Tibial artery (tissue), 4 donors: Measurements from ENCODE around the gene KCNE3.

Source experiments
- DNase-seq, 2 donors: peaks; one replicate each; pipeline ENCODE4 v3.0.0-alpha.2; 2019
- H3K27ac ChIP-seq, 2 donors: fragments of 200-600 bp; sonication (generic) in 1 of 2; 1 replicate in 1 of 2; 2 replicates in 1 of 2; pipeline ENCODE4 v1.5.1; 2018 to 2019; ENCODE audit warnings: mild to moderate bottlenecking in 1 of 2
- H3K27me3 ChIP-seq, 2 donors: fragments of 200-600 bp; sonication (generic) in 1 of 2; one replicate each; pipeline versions ENCODE4 v1.5.1 to v1.6.0; 2016 to 2019
- H3K36me3 ChIP-seq, 3 donors: fragments of 200-600 bp; sonication (generic) in 2 of 3; one replicate each; pipeline ENCODE4 v1.5.1; 2016 to 2019; ENCODE audit warnings: mild to moderate bottlenecking in 2 of 3
- H3K4me1 ChIP-seq, 4 donors: fragments of 200-600 bp; sonication (generic) in 2 of 4; 1 replicate in 3 of 4; 2 replicates in 1 of 4; pipeline ENCODE4 v1.5.1; 2016 to 2019
- H3K4me3 ChIP-seq, 2 donors: fragments of 200-600 bp; sonication (generic) in 1 of 2; 1 replicate in 1 of 2; 2 replicates in 1 of 2; pipeline ENCODE4 v1.5.1; 2018 to 2019; ENCODE audit warnings: mild to moderate bottlenecking in 2 of 2
- H3K9me3 ChIP-seq, 3 donors: fragments of 200-600 bp; sonication (generic) in 1 of 3; one replicate each; pipeline ENCODE4 v1.5.1; 2016 to 2019
- CTCF ChIP-seq, 2 experiments: fragments of 200-600 bp in 1 of 2; fragments of 450-650 bp in 1 of 2; IDR thresholded peaks; one replicate each; pipeline ENCODE4 v1.5.1; 2017 to 2019; ENCODE audit warnings: antibody characterized with exemption in 2 of 2, mild to moderate bottlenecking in 1 of 2, moderate library complexity in 1 of 2
- intact Hi-C: fragments of 100-400 bp; cut with DNase I; formaldehyde crosslinking; loops from one replicate; pipeline ENCODE4 v1.15.0; 2023; ENCODE audit warnings: low total_unique reads

Gene KCNE3

GRCh38 chr11:74449369-74449931 lies 17.9 kb downstream of the KCNE3 start:
- DNase-seq, result peak in 1 of 2 donors; percentile 29
- Histone ChIP-seq H3K4me3 (no peak overlapping the region), H3K4me1 (peaks cover 0 to 2% (median 0%) of the 10 kb centered on the region in 4 donors), H3K36me3 (no peaks in the 10 kb centered on the region), H3K27ac (no peak overlapping the region), H3K9me3 (no peaks in the 10 kb centered on the region), H3K27me3 (peaks cover 0 to 7% of the 10 kb centered on the region in 2 donors)
- intact Hi-C loops, result loop anchor here (2.0 to 5.0 kb wide), 2 partner anchors 61 to 192 kb away; no protein-coding TSS in a partner anchor
- peak; percentile 60 to 86 for TF ChIP-seq CTCF (IDR thresholded peaks at IDR 0.05)

GRCh38 chr11:74447720-74448119 lies 19.6 kb downstream of the KCNE3 start:
- intact Hi-C loops, result loop anchor here (2.0 to 5.0 kb wide), 2 partner anchors 59 to 190 kb away; no protein-coding TSS in a partner anchor

GRCh38 chr11:74446532-74446938 lies 20.8 kb downstream of the KCNE3 start:
- H3K36me3 ChIP-seq, result no peaks in the 10 kb centered on the region
- no peak for DNase-seq
- TF ChIP-seq CTCF (IDR thresholded peaks at IDR 0.05), result no peak
- no peak overlapping the region for H3K4me3 ChIP-seq
- no peaks in the 10 kb centered on the region for H3K27me3 ChIP-seq
- H3K9me3 ChIP-seq, result no peaks in the 10 kb centered on the region
- intact Hi-C loops, result loop anchor here (5.0 kb wide), 1 partner anchor 189 kb away; no protein-coding TSS in a partner anchor
- no peak overlapping the region for H3K27ac ChIP-seq
- peaks cover 0 to 20% (median 6%) of the 10 kb centered on the region in 4 donors for H3K4me1 ChIP-seq

More at GRCh38 chr11:74447720-74448119, 19.6 kb downstream of the KCNE3 start:
- Histone ChIP-seq H3K4me3 (no peak overlapping the region), H3K36me3 (no peaks in the 10 kb centered on the region), H3K27ac (no peak overlapping the region), H3K27me3 (peaks cover 0 to 7% of the 10 kb centered on the region in 2 donors), H3K4me1 (peaks cover 0 to 15% (median 6%) of the 10 kb centered on the region in 4 donors), H3K9me3 (no peaks in the 10 kb centered on the region)
- no peak for TF ChIP-seq CTCF (IDR thresholded peaks at IDR 0.05)
- DNase-seq, result no peak

GRCh38 chr11:74444173-74444826 lies 23.0 kb downstream of the KCNE3 start:
- peak overlapping the region in 1 of 2 donors; percentile 41 for H3K27ac ChIP-seq

More at GRCh38 chr11:74444173-74444826, 23.0 kb downstream of the KCNE3 start:
- H3K27me3 ChIP-seq, result no peaks in the 10 kb centered on the region
- no peaks in the 10 kb centered on the region for H3K9me3 ChIP-seq
- no peak for DNase-seq
- no peak overlapping the region for H3K4me3 ChIP-seq
- no peaks in the 10 kb centered on the region for H3K36me3 ChIP-seq
- intact Hi-C loops, result no loop called here
- H3K4me1 ChIP-seq, result peaks cover 0 to 20% (median 6%) of the 10 kb centered on the region in 4 donors
- no peak for TF ChIP-seq CTCF (IDR thresholded peaks at IDR 0.05)
